MCF 10A (cell line): ENCODE data around the gene NDUFAF8. TPM values are rescaled to one million over a fixed set of nuclear protein-coding genes. Genes with fewer than 3 reads are reported as not detected.

ENCODE experiments used
- BruUV-seq: library from RNA; stranded (reverse); fragments of 400-500 nt; replicated peaks from 2 replicates; lab custom pipeline; 2021; lab: Mats Ljungman, UMichigan
- CTCF ChIA-PET: fragments of 300-600 bp; sonication (Branson Sonifier 250); formaldehyde crosslinking; extraction: SDS; loops from one replicate; lab custom pipeline; 2021; ENCODE audit warnings: antibody characterized with exemption, inconsistent platforms; lab: Yijun Ruan, JAX
- POLR2A ChIA-PET: fragments of 300-600, 350-650 bp; sonication (Branson Sonifier 250); formaldehyde crosslinking; extraction: SDS; loops from one replicate; lab custom pipeline; 2020; ENCODE audit warnings: antibody characterized with exemption, inconsistent platforms; lab: Yijun Ruan, JAX
- DNase-seq: peaks from one replicate; pipeline ENCODE4 v3.0.0-alpha.2; 2018; ENCODE audit not compliant: unreplicated experiment
- H3K27ac Mint-ChIP-seq: one replicate; pipeline ENCODE4 v1.8.0; 2022; ENCODE audit warnings: mild to moderate bottlenecking, low read depth, mixed read lengths; ENCODE audit not compliant: unreplicated experiment
- H3K27me3 Mint-ChIP-seq: one replicate; pipeline ENCODE4 v1.8.0; 2022; ENCODE audit warnings: mixed read lengths; ENCODE audit not compliant: insufficient read depth, unreplicated experiment
- H3K36me3 Mint-ChIP-seq: one replicate; pipeline ENCODE4 v1.8.0; 2022; ENCODE audit warnings: mild to moderate bottlenecking, moderate library complexity, mixed read lengths; ENCODE audit not compliant: insufficient read depth, unreplicated experiment
- H3K4me1 Mint-ChIP-seq: one replicate; pipeline ENCODE4 v1.8.0; 2022; ENCODE audit warnings: mixed read lengths; ENCODE audit not compliant: insufficient read depth, unreplicated experiment
- H3K4me3 Mint-ChIP-seq: one replicate; pipeline ENCODE4 v1.8.0; 2022; ENCODE audit warnings: mild to moderate bottlenecking, moderate library complexity, mixed read lengths; ENCODE audit not compliant: unreplicated experiment
- H3K9me3 Mint-ChIP-seq: one replicate; pipeline ENCODE4 v1.8.0; 2022; ENCODE audit warnings: mixed read lengths; ENCODE audit not compliant: unreplicated experiment
- intact Hi-C: fragments of 100-400 bp; cut with micrococcal nuclease; formaldehyde crosslinking; loops from 2 replicates; pipeline ENCODE4 v1.14.1; 2022
- total RNA-seq: library from RNA; stranded (reverse); gene quantifications from 2 replicates; pipeline ENCODE4 v1.2.3, GENCODE V29; 2022
- TF ChIP-seq, protein P1 (sequence below): fragments of 200-600 bp; IDR thresholded peaks from one replicate; pipeline ENCODE4 v1.8.0; 2022; ENCODE audit warnings: antibody characterized with exemption, mild to moderate bottlenecking; ENCODE audit not compliant: unreplicated experiment

The NDUFAF8 gene
- total RNA-seq, 1 experiment from 2014 or later: 95.0 TPM

DNA sequence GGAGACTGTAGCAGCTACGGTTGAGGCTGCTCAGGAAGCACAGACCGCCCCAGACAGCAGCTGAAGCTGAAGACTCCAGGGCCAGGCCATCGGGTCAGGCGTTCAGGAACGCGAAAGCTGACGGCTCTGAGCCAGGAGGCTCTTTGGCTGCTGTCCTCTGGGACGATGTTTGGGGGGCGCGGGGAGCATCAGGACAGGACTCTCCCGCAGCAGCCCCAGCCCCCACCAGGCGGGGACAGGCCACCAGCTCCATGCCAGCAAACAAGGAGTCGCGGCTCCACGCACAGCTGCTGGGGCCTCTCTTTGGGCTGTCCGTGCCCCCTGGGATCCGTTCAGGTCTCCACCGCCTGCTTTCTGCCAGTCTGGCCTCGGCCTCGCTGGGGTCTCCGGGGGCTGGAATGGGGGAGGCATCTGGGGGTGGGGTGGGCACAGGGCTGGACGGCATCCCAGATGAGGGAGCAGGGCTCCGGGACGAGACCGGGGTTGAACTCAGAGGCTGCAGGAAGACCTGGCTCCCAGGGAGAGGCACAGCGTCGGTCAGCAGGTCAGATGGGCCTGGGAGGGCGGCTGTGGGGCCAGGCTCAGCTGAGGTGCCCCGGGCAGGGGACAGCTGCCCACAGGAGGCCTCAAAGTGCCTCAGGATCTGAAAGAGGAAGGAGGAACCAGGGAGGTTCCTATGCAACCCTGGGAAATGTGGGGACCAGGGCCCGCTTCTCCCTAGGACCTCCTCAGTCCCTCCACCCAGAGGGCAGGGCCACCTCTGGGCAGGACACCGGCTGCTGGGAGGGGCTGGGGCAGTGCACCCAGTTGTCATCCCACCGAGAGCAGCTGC, 10.1 kb upstream of the NDUFAF8 start:
- POLR2A ChIA-PET: interaction anchor here (2.6 kb wide), 1 partner anchor 9 kb away, joined by 11 read pairs; the partner anchor contains the start of genes NDUFAF8 and TEPSIN
- CTCF ChIA-PET: no interaction called here
- Mint-ChIP-seq H3K27ac (no peak overlapping the region), H3K9me3 (peaks cover 7% of the 10 kb centered on the region), H3K4me3 (no peak overlapping the region), H3K4me1 (no peaks in the 10 kb centered on the region), H3K27me3 (no peaks in the 10 kb centered on the region), H3K36me3 (peaks cover 13% of the 10 kb centered on the region)
- TF ChIP-seq, protein P1, sequence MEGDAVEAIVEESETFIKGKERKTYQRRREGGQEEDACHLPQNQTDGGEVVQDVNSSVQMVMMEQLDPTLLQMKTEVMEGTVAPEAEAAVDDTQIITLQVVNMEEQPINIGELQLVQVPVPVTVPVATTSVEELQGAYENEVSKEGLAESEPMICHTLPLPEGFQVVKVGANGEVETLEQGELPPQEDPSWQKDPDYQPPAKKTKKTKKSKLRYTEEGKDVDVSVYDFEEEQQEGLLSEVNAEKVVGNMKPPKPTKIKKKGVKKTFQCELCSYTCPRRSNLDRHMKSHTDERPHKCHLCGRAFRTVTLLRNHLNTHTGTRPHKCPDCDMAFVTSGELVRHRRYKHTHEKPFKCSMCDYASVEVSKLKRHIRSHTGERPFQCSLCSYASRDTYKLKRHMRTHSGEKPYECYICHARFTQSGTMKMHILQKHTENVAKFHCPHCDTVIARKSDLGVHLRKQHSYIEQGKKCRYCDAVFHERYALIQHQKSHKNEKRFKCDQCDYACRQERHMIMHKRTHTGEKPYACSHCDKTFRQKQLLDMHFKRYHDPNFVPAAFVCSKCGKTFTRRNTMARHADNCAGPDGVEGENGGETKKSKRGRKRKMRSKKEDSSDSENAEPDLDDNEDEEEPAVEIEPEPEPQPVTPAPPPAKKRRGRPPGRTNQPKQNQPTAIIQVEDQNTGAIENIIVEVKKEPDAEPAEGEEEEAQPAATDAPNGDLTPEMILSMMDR: no peak
- intact Hi-C loops: no loop called here
- BruUV-seq: no TSS peak
- DNase-seq: no peak

DNA sequence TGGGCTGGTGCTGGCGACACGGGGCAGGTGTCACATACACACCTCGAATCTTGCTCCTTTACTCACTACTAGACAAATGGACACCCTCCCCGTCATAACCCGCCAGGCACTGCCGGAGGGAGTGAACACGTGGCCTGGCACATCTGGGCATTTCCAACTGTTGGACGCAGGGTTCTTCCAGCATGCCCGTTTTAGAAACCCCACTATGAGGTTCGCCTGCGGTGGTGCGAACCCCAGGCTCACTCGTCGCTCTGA, 9.5 kb upstream of the NDUFAF8 start:
- peaks cover 13% of the 10 kb centered on the region for H3K36me3 Mint-ChIP-seq
- TF ChIP-seq, protein P1: no peak
- peaks cover 7% of the 10 kb centered on the region for H3K9me3 Mint-ChIP-seq
- no peak overlapping the region for H3K4me3 Mint-ChIP-seq
- H3K4me1 Mint-ChIP-seq: no peaks in the 10 kb centered on the region
- no peaks in the 10 kb centered on the region for H3K27me3 Mint-ChIP-seq
- ChIA-PET CTCF (interaction anchor here (0.6 kb wide), 1 partner anchor 305 kb away, joined by 3 read pairs; no protein-coding TSS in a partner anchor), POLR2A (interaction anchor here (0.6 to 2.6 kb wide), 2 partner anchors 9 to 10 kb away, joined by 5 to 11 read pairs; partner anchors contain the start of genes NDUFAF8 and TEPSIN)
- no TSS peak for BruUV-seq
- no peak for DNase-seq
- H3K27ac Mint-ChIP-seq: no peak overlapping the region
- intact Hi-C loops: no loop called here

DNA sequence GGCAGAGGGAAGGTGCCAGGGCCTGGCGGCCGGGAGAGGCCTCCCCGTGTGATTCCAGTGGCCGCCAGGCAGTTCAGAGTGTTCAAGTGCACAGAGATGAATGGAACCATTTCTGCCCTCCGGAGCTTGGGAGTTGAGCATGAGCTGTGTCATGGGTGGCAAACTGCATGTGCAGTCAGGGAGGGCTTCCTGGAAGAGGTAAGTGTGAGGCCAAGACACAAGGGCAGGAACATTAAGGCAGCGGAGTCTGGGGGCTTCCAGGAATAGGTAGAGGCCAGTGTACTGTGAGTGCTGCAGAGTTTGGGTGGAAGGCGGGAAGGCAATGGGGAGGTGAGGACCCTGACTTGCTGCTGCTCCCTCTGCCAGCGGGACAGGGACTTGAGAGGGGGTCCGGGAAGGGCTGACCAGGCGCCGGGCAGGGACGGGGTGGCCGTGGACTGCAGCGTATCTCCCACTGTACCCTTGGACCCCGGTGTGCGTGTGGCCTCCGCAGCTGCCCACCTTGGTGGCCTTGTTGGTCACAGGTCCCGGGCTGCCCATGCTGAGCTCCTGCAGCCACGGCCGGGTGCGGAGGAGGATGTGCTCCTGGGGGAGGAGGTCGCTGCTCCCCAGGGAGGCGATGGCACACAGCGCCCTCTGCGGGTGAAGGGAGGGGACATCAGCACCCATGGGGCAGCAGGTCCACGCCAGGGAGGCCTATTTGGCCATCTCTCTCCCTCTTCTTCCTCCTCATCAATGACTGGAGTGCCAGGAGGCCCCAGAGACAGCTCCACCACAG, 8.9 kb upstream of the NDUFAF8 start:
- peaks cover 6% of the 10 kb centered on the region for H3K4me1 Mint-ChIP-seq

More for the DNA sequence above, 8.9 kb upstream of the NDUFAF8 start:
- Mint-ChIP-seq H3K27ac (no peak overlapping the region), H3K4me3 (no peak overlapping the region), H3K9me3 (peaks cover 7% of the 10 kb centered on the region), H3K27me3 (no peaks in the 10 kb centered on the region), H3K36me3 (peaks cover 13% of the 10 kb centered on the region)
- no TSS peak for BruUV-seq
- CTCF ChIA-PET: interaction anchor here (0.5 to 0.6 kb wide), 2 partner anchors 305 to 925 kb away, joined by 3 read pairs; no protein-coding TSS in a partner anchor
- TF ChIP-seq, protein P1: peak; percentile 28
- no peak for DNase-seq
- intact Hi-C loops: no loop called here
- POLR2A ChIA-PET: interaction anchor here (0.6 to 2.6 kb wide), 2 partner anchors 8 to 11 kb away, joined by 5 to 11 read pairs; partner anchors contain the start of genes NDUFAF8 and TEPSIN
